ENCODE results near the gene ZNF423. TPM values are rescaled to one million over a fixed set of nuclear protein-coding genes. Genes with fewer than 3 reads are reported as not detected.
A peak's percentile ranks its signal among the peaks of the same experiment; 100 is the strongest.

Gene ZNF423
- total and polyA plus RNA-seq, 9 of the 15 experiments (the other 6 are each of a cell fraction or from before 2014, with no cell fraction given), result not detected

GRCh38 chr16:49698453-49698815 is 157.5 kb downstream of the ZNF423 start (continued):
- no peak for TF ChIP-seq MTF1 (CRISPR knock-in tag; IDR thresholded peaks at IDR 0.05; ENCODE audit: borderline replicate concordance)
- TF ChIP-seq DIDO1 (tag; IDR thresholded peaks at IDR 0.05; ENCODE audit: low read depth), result no peak
- TF ChIP-seq RBM25 (IDR thresholded peaks at IDR 0.05; ENCODE audit: low read depth, low read length, severe bottlenecking), result no peak
- no peak for TF ChIP-seq POLR2AphosphoS2 (IDR thresholded peaks at IDR 0.05; ENCODE audit: low read length)
- TF ChIP-seq ATF3 (IDR thresholded peaks at IDR 0.05), result no peak
- no peak for TF ChIP-seq ATF3 (CRISPR knock-in tag; conservative IDR thresholded peaks at IDR 0.05)
- TF ChIP-seq MXI1 (IDR thresholded peaks at IDR 0.05; ENCODE audit: low read depth, low read length), result no peak
- TF ChIP-seq CBX5 (IDR thresholded peaks at IDR 0.05; ENCODE audit: borderline replicate concordance, low read depth), result no peak
- TF ChIP-seq MEF2A (IDR thresholded peaks at IDR 0.05; ENCODE audit: control insufficient read depth, low read depth, low read length), result no peak
- TF ChIP-seq ZNF143 (CRISPR knock-in tag; IDR thresholded peaks at IDR 0.05), result no peak
- TF ChIP-seq TRIM24 (IDR thresholded peaks at IDR 0.05), result 0 out of 4 replicates have a peak, but pooled peaks have one; percentile 19 to 32
- TF ChIP-seq ZEB2 (IDR thresholded peaks at IDR 0.05), result no peak
- no peak for TF ChIP-seq MAZ (CRISPR knock-in tag; conservative IDR thresholded peaks at IDR 0.05 in 1 of 2, IDR thresholded peaks at IDR 0.05 in 1 of 2)
- no peak for TF ChIP-seq ELF4 (CRISPR knock-in tag; IDR thresholded peaks at IDR 0.05)
- no peak for TF ChIP-seq MCM2 (IDR thresholded peaks at IDR 0.05; ENCODE audit: low read depth)
- TF ChIP-seq, protein P1, sequence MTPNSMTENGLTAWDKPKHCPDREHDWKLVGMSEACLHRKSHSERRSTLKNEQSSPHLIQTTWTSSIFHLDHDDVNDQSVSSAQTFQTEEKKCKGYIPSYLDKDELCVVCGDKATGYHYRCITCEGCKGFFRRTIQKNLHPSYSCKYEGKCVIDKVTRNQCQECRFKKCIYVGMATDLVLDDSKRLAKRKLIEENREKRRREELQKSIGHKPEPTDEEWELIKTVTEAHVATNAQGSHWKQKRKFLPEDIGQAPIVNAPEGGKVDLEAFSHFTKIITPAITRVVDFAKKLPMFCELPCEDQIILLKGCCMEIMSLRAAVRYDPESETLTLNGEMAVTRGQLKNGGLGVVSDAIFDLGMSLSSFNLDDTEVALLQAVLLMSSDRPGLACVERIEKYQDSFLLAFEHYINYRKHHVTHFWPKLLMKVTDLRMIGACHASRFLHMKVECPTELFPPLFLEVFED (CRISPR knock-in tag; conservative IDR thresholded peaks at IDR 0.05), result no peak
- TF ChIP-seq CBFA2T2 (conservative IDR thresholded peaks at IDR 0.05), result peak; percentile 91
- no peak for TF ChIP-seq ZNF696 (CRISPR knock-in tag; conservative IDR thresholded peaks at IDR 0.05)
- TF ChIP-seq CREBBP (IDR thresholded peaks at IDR 0.05; ENCODE audit: low read depth, low read length), result no peak
- TF ChIP-seq ZFPM2 (CRISPR knock-in tag; IDR thresholded peaks at IDR 0.05), result no peak
- no peak for TF ChIP-seq NBN (IDR thresholded peaks at IDR 0.05; ENCODE audit: low read depth)
- no peak for TF ChIP-seq HES1 (IDR thresholded peaks at IDR 0.05; ENCODE audit: low read depth)
- TF ChIP-seq, protein P2, sequence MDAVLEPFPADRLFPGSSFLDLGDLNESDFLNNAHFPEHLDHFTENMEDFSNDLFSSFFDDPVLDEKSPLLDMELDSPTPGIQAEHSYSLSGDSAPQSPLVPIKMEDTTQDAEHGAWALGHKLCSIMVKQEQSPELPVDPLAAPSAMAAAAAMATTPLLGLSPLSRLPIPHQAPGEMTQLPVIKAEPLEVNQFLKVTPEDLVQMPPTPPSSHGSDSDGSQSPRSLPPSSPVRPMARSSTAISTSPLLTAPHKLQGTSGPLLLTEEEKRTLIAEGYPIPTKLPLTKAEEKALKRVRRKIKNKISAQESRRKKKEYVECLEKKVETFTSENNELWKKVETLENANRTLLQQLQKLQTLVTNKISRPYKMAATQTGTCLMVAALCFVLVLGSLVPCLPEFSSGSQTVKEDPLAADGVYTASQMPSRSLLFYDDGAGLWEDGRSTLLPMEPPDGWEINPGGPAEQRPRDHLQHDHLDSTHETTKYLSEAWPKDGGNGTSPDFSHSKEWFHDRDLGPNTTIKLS (IDR thresholded peaks at IDR 0.05; ENCODE audit: borderline replicate concordance, low read depth), result no peak
- no peak for TF ChIP-seq ZNF146 (CRISPR knock-in tag; IDR thresholded peaks at IDR 0.05; ENCODE audit: unreplicated experiment)
- no peak for TF ChIP-seq FIP1L1 (IDR thresholded peaks at IDR 0.05; ENCODE audit: low read depth, low read length, poor library complexity, severe bottlenecking)
- TF ChIP-seq HDAC3 (IDR thresholded peaks at IDR 0.05; ENCODE audit: borderline replicate concordance, partially characterized antibody), result no peak
